T follicular helper cell (primary cell): ENCODE results near the gene IQCK.
A peak's percentile ranks its signal among the peaks of the same experiment; 100 is the strongest.

Experiments used
- DNase-seq: peaks from one replicate; pipeline ENCODE4 v3.0.0-alpha.2; 2020; ENCODE audit warnings: low read depth

Gene IQCK

GRCh38 chr16:19804538-19805323, 86.7 kb downstream of the IQCK start:
- peak; percentile 2 for DNase-seq

- no peak for DNase-seq
These were observed 87.5 kb downstream of the IQCK start for GRCh38 chr16:19805459-19806162.

- DNase-seq: no peak
These were observed 90.1 kb downstream of the IQCK start for GRCh38 chr16:19808061-19808641.

GRCh38 chr16:19809121-19809635, 91.1 kb downstream of the IQCK start:
- DNase-seq: no peak

GRCh38 chr16:19809693-19810092, 91.6 kb downstream of the IQCK start:
- DNase-seq: no peak

GRCh38 chr16:19810817-19811731, 93.0 kb downstream of the IQCK start:
- DNase-seq: no peak

GRCh38 chr16:19812986-19813385, 94.9 kb downstream of the IQCK start:
- DNase-seq: no peak

- DNase-seq: no peak
These were observed 97.3 kb downstream of the IQCK start for GRCh38 chr16:19815418-19815817.

- no peak for DNase-seq
These were observed 99.1 kb downstream of the IQCK start for GRCh38 chr16:19817122-19817521.

- DNase-seq: no peak
These were observed 99.8 kb downstream of the IQCK start for GRCh38 chr16:19817875-19818274.

- DNase-seq: no peak
These were observed 104.5 kb downstream of the IQCK start for GRCh38 chr16:19822533-19822932.

GRCh38 chr16:19823322-19823721, 105.3 kb downstream of the IQCK start:
- no peak for DNase-seq

- no peak for DNase-seq
These were observed 106.1 kb downstream of the IQCK start for GRCh38 chr16:19824216-19824615.

- DNase-seq: no peak
These were observed 112.0 kb downstream of the IQCK start for GRCh38 chr16:19829844-19830692.

GRCh38 chr16:19830902-19831560, 113.0 kb downstream of the IQCK start:
- DNase-seq: no peak

GRCh38 chr16:19831678-19832077, 113.6 kb downstream of the IQCK start:
- no peak for DNase-seq

- DNase-seq: no peak
These were observed 115.1 kb downstream of the IQCK start for GRCh38 chr16:19833176-19833575.

GRCh38 chr16:19833581-19833980, 115.5 kb downstream of the IQCK start:
- DNase-seq: no peak

- no peak for DNase-seq
These were observed 117.1 kb downstream of the IQCK start for GRCh38 chr16:19835196-19835595.

GRCh38 chr16:19835968-19836421, 117.9 kb downstream of the IQCK start:
- DNase-seq: no peak
